Measurements from ENCODE around the gene KRTAP10-9.
"Not testable (repeated sequence)": the region's sequence is repeated elsewhere in the genome, so short reads cannot be mapped to it uniquely, and the experiment has no call there.

KRTAP10-9 gene

DNA sequence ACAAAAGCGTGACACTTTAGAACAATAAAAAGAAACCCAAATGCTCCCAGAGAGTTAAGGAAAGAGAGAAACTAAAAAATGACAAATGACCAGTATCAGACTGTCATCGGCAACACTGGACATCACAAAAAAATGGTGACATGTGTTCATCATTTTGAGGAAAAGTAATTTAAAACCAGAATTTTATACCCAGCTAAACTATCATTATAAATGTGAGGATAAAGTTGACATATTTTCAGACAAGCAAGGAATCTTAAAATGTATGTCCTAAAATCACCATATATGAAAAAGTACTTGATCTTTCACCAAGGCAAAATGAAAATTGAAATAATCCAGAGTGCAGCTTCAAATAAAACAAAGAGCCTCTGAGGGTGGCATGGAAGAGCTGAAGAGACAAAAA, 18.0 kb downstream of the KRTAP10-9 start:
- no peak for DNase-seq

DNA sequence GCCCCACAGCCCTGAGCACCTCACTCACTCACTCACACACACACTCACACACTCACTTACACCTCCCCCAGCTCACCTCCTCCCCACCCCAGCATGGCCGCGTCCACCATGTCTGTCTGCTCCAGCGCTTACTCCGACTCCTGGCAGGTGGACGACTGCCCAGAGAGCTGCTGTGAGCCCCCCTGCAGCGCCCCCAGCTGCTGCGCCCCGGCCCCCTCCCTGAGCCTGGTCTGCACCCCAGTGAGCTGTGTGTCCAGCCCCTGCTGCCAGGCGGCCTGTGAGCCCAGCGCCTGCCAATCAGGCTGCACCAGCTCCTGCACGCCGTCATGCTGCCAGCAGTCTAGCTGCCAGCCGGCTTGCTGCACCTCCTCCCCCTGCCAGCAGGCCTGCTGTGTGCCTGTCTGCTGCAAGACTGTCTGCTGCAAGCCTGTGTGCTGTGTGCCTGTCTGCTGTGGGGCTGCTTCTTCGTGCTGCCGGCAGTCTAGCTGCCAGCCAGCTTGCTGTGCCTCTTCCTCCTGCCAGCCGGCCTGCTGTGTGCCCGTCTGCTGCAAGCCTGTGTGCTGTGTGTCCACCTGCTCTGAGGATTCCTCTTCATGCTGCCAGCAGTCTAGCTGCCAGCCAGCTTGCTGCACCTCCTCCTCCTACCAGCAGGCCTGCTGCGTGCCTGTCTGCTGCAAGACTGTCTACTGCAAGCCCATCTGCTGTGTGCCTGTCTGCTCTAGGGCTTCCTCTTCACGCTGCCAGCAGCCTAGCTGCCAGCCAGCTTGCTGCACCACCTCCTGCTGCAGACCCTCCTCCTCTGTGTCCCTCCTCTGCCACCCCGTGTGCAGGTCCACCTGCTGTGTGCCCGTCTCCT, 19.7 kb downstream of the KRTAP10-9 start, which contains the start of gene KRTAP10-11:
KRTAP10-11 (plus strand) TSS at position 49 of the 856 bp plus-strand sequence; CDS start at position 94, 45 bp downstream.
- DNase-seq, result not testable (repeated sequence)

DNA sequence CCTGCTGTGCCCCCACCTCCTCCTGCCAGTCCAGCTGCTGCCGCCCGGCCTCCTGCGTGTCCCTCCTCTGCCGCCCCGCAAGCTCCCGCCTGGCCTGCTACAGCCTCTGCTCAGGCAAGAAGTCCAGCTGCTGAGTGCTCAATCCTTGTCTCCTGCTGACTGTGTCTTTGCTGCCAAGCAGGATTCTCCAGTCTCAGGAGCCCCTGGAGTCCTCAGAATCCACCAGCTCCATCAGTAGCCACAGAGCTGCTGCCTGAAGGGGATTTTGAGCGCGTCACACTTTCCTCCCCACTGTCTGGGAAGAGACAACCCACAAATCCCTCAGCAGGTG, 20.3 kb downstream of the KRTAP10-9 start:
- no peak for DNase-seq

DNA sequence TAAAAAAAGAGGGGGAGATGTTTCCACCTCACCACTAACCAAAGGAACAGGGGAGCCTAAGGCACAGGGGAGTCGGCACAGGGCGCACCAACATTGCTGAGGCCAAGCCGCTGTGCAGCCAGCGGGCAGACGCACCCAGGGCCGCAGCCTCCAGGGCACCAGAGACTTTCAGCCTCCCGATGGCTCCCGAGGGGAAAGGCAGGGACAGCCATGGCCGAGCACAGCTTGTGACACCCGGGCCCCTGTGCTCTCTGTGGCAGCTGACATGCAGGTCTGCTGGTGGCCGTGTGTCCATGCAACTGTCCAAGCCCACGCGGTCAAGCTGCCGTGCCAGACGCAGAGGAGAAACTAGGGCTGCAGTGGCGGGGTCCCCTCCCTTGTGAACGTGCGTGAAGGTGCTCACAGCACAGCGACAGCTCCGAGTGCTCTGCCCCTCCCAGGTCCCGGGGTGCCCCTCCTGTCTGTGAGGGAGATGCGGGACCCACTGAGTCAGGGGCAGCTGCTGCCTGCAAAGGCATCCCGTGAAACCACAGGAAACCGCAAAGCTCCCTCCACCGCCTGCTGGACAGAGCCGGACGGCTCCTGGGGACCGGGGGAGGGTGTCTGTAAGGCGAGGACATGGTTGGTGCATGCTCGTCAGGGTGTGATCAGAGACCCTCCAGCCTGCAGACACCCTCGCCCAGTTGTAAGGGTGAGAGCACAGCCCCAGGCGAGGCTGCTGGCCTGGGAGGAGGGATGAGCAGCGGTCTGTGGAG, 21.8 kb downstream of the KRTAP10-9 start:
- no peak for DNase-seq

DNA sequence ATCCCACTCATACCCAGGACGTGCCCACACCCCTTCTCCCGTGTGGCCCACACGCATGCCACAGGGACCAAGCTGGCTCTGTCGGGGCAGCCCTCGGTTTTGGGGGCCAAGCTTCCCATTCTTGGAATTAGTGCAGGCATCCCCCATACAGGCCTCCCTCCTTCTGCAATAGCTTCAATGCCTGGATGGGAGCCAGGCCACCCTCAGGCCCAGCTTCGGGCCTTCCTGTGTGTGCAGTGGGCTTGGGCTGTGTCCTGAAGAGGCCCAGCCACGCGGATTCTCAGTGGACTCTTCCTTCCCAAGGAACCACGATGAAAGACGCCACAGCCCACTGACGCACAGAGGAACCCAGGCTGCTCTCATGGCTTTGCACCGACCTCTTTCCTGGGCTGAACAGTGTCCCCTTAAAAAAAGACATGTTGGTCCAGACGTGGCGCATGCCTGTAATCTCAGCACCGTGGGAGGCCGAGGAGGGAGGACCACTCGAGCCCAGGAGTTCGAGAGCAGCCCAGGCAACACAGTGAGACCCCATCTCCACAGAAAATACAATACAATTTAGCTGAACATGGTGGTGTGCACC, 22.7 kb downstream of the KRTAP10-9 start:
- DNase-seq, result no peak

DNA sequence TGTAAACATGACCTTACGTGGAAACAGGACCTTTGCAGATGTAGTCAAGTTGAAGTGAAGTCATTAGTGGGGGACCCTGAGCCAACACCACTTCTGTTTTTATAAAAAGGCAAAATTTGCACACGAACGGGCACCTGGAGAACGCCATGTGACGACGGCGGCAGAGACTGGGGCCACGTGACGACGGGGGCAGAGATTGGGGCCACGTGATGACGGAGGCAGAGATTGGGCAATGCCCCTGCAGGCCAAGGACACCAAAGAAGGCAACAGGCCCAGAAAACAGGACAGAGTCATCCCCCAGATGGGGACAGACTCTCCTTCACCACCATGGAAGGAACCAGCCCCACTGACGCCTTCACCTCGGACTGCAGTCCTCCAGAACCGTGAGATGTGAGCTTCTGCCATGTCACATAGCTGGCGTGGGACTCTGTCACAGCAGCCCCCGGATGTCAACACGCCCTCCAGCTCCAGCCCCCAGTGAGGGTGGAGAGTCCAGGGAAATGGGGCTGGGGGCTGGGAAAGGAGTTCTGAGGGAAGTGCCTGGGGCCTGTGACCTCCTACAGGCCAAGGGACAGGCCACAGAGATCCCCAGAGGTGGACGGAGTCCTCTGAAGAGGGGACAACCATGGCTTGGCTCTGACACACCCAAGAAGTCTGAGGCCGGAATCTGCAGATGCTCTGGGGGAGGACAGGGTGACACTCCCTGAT, 23.5 kb downstream of the KRTAP10-9 start:
- DNase-seq, result no peak

DNA sequence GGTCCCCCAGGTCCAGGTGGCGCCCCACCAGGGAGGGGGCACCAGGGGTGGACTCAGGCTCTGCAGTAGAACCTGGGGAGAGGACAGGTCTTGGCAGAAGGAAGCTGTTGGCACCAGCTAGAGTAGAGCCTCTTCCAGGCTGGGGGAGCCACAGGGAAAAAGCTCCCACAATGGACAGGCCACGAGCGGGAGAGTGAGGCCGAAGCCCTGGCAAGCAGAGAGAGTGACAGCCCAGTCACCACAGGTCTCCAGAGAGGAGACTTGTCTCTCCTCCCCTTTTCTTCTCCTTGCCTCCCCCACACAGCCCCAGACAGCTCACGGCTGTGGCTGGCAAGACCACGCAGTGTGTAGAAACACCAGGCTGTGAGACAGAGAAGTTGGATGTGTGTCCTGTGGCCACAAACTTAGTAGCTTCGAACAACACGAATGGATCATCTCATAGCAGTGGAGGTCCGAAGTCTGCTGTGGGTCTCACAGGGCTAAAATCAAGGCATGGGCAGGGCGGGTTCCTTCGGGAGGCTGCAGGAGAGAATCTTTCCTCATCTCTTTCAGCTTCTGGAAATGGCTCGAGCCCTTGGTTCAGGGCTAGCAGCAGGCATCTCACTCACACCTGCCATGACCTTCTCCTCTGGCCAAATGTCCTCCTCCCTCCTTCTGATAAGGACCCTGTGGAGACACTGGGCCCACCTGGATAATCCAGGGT, 24.2 kb downstream of the KRTAP10-9 start:
- no peak for DNase-seq

DNA sequence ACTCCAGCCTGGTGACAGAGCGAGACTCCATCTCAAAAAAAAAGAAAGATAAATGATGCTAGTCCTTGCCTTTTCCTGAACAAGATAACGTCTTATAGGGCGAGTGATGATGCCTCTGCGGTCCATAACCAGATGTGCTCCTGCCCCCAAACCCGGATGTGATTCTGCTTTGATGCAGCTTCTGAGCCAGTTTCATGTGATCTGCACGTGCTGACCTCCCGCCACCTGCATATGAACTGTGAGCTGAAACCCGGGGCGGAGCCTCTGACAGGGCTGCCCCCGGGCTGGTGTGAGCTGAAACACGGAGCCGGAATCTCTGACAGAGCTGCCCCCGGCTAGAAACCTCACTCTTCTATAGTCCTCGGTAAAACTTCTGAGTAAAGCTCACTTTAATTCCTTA, 26.2 kb downstream of the KRTAP10-9 start:
- DNase-seq, result no peak

DNA sequence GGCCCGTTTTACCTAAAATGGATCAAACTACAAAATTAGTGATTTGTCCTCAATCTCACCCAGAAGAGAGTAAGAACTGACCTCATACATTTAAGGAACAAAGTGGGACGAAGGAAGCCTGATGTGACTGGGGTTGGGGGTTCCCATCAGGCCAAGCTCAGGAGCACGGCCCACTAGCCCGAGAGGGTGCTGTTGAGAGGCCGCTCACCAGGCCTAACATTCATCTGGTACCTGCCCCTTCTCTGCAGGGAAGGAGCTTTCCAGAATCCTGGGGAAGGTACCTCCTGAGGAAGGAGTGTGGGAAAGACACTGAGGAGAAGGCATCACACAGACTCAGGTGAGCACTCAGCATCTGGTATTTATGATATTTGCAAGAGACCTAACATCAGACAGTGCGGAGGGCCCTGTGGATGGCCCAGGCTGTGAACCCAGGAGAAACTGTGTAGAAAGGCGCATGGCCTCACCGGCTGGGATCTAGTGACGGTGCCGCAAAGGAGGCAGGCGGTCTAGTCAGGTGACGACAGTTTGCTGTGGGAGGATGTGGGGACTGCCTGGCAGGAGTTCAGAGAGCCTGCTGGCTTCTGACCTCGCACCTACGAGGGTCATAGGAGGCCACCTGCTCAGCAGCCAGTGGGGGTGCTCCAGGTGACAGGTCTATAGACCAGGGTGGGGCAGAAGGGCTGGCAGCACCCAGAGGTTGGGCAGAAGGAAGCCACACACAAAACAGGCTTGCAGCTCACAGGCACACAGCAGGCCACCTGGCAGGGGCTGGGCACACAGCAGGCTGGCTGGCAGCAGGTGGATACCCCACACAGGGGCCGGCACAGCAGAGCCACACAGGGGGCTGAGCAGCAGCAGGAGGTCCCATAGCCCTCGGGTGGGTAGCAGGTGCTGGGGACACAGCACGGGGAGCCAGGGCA, 27.0 kb downstream of the KRTAP10-9 start:
- DNase-seq, result peak; percentile 67

DNA sequence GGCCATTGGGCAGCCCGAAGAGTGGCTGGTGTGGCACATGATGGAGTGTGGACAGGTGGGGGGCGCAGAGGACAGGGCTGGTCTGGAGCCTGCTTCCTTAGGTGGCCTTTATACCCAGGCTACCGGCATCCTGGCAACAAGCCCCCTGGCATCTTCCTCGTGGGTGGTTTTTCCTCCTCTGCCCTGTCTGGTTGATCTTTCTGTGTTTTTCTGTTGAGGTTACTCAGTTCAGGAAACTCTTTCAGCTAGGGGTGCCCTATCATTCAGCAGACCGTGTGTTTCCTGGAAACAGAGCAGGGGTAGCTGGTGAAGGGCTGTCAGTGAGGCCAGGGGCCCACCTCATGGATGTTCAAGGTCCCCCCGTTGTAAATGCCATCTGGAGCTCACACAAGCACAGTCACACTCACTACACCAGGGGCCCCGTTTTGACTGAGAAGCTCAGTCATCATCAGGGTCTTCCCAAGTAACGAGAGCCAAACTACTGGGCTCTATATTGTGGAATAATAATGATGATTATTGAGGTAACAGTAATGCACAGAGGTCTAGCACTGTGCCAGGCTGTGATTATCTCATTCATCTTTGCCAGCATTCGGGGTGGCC, 27.8 kb downstream of the KRTAP10-9 start, which contains the start of gene KRTAP12-4:
KRTAP12-4 (minus strand) TSS at position 84 of the 600 bp plus-strand sequence; CDS start at position 39, 45 bp downstream.
- no peak for DNase-seq

DNA sequence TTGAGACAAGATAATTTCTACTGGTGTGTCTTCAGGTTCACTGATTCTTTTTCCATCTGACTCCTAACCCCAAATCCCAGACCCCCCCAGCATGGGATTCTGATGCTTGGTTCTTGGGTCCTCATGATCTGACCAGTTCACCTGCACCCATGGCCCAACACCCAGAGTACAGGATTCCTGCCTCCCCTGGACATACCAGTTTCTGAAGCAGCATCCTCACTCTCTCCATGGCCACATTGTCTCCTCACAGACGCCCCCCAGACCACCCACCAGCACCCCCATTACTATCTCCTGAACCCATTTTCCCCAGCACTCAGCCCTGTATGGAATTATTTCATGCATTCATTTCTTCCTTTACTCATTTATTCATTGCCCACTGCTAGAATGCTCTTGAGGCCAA, 30.0 kb downstream of the KRTAP10-9 start:
- no peak for DNase-seq

DNA sequence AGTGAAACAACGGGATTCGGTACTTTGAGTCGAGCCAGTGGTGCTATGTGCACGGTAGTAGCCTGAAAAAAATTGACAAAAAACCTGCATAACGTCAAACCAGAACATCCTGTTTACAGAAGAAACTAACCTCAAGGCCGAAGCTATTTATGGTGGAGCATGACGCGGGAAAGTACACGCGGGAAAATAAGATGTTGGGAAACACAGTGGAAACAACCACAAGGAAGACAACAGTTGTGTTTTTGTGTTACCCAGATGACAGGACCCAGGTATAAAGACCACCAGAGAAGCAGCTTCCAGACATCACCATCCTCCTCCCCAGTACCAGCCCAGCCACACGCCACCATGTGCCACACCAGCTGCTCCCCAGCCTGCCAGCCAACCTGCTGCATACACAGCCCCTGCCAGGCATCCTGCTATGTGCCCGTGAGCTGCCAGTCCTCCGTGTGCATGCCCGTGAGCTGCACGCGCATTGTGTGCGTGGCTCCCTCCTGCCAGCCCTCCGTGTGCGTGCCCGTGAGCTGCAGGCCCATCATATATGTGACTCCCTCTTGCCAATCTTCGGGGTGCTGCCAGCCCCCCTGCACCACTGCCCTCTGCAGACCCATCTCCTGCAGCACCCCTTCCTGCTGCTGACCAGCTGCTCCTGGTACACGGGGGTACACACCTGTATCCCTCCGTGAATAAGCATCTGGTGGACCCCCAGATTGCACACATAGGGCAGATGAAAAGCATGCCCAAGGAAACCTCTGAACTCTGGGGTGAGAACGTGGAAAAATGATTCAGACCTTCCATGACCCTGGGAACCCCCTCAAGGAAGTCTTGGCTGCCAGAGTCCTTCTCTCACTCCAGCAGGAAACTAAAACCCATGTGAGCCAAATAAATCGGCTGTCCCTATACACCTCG, 31.0 kb downstream of the KRTAP10-9 start, which contains the start of gene KRTAP12-3:
KRTAP12-3 (plus strand) TSS at position 298 of the 906 bp plus-strand sequence; CDS start at position 346, 48 bp downstream.
- peak; percentile 49 for DNase-seq

DNA sequence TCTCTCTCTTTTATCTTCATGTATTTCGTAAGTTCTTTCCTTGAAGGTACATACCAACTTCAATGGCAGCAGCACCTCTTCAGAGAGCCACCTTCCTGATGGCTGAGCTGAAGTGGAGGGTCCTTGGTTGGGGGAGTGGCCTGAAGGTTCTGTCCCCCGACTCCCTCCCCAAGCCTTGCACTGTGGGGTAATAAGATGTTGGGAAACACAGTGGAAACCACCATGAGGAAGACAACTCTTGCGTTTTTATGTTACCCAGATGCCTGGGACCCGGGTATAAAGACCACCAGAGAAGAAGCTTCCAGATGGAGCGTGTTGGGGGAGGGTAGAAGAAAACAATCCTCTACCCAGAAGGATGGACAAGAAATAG, 31.6 kb downstream of the KRTAP10-9 start:
- no peak for DNase-seq

DNA sequence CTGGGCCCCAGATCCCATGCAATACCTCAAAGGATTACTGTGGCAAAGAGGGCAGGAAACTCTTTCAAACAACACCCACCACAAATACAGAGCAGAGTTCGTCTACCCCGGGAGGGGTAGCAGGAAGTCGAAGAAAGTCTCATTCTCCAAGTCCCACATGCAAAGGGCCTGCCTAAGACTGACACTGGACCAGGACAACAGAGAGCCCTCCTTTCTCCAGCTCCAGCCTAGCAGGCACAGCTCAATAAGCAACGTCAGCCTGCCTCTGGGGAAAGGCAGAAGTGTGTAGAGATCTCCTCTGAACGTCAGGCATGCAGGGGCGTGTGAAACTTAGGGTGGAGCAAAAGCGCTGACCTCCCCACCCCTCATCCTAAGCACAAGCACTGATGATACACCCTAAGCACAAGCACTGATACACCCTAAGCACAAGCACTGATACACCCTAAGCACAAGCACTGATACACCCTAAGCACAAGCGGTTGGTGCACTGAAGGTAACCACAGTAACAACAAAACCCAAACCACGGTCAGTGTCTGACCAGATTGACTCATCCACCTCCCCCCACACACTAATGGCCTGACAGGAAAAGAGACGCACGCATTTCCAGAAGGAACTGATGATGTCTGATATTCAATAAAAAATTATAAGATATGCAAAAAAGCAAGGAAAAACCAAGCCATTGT, 32.2 kb downstream of the KRTAP10-9 start:
- DNase-seq, result no peak

DNA sequence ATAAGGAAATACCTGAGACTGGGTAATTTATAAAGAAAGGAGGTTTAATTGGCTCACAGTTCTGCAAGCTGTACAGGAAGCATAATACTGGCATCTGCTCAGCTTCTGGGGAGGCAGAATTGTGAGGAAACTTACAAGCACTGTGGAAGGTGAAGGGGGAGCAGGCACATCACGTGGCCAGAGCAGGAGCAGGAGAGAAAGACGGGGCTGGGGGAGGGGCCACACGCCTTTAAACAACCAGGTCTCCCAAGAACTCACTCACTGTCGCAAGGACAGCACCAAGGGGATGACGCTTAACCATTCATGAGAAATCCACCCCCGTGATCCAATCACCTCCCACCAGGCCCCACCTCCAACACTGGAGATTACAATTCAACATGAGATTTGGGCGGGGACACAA, 34.7 kb downstream of the KRTAP10-9 start:
- not testable (repeated sequence) for DNase-seq

DNA sequence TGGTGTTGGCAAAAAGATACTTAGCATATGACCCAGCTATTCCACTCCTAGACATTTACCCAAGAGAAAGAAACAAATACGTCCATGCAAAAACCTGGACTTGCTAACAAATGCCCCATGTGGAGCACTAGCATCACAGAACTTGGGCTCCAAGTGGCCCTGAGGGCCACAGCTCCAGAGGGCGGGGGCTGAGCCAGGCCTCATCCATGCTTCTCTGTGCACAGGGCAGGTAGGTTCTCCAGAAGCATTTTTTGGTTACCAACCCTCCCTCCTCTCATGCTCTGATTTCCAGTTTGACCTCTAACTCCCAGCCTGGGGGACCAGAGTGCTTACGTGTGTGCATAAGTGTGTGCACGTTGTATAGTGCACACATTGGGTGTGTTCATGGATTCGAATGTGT, 37.8 kb downstream of the KRTAP10-9 start:
- no peak for DNase-seq

DNA sequence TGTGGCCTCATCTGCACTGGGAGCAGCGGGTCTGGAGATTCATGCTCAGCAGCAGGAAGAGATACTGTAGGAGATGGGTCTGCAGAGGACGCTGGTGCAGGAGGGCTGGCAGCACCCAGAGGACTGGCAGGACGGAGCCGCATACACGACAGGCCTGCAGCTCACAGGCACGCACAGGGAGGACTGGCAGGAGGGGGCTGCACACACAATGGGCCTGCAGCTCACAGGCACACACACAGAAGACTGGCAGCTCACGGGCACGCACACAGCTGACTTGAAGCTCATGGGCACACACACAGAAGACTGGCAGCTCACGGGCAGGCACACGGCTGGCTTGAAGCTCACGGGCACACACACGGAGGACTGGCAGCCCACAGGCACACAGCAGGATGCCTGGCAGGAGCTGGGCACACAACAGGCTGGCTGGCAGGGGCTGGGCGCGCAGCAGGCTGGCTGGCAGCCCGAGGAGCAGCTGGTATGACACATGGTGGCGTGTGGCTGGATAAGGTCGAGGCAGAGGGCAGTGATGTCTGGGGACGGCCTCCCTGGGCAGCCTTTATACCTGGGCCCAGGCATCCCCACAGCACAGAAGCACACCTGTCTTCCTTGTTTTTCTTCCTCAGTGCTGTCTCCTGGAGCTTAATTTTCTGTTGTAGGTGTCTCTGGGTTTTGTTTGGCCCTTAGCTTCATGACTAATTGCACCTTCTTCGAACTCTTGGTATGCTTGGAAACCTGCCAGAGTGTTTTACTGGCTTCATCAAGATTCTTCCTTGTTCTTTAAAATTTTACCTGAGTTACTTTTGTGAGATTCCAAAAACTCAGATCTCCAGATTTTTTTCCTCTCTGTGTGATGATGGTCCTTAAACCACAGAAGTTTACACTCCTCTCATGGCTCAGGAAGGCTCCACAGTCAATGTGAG, 39.8 kb downstream of the KRTAP10-9 start, which contains the start of gene KRTAP12-2:
KRTAP12-2 (minus strand) TSS at position 527 of the 920 bp plus-strand sequence; CDS start at position 486, 41 bp downstream.
- no peak for DNase-seq

DNA sequence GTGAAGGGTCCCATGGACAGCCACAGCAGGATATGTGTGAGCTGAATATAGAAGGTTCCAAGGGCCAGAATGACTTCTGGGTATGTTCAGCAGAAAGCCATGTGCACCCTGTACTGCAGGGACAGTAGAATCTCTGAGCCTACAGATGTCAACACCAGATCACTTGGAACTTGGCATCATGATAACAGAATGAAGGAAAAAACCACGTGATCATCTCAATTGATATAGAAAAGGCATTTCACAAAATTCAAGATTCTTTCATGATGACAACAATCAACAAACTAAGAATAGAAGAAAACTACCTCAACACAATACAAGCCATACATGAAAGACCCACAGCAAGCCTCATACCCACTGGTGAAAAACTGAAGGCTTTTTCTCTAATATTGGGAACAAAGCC, 40.7 kb downstream of the KRTAP10-9 start:
- DNase-seq, result no peak

Data from activated gamma-delta T cell treated with Interleukin-2 at 50 U/mL for 16 hours (primary cell).